ENCODE measurements around the gene PRUNE2.
"Not testable (repeated sequence)": the region's sequence is repeated elsewhere in the genome, so short reads cannot be mapped to it uniquely, and the experiment has no call there.

Gene PRUNE2

DNA sequence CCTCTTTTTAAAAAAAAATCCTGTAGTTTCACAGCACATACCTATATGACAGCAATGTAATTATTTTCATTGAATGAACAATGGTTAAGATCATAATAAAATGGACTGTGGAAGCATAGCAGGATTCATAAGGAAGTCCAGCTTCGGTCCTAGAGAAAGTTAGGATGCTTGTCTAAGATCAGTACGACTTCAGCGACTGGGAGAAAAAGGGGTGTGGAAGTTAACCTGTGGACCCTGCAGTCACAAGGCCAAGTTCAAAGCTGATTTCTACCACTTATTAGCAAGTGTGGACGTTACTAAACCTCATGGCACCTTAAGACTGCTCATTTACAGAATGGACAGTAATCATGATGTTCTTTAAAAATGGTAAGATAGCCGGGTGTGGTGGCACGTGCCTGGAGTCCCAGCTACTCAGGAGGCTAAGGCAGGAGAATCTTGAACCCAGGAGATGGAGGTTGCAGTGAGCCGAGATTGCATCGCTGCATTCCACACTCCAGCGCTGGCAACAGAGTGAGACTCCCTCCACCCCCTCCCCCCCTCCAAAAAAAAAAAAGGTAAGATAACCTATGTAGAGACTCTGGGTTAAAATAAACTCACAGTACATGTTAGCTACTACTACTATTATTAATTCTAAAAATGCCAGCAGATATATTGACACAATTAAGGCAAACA is 213.3 kb downstream of the PRUNE2 start:
- DNase-seq (ENCODE audit: low read depth, low spot score) = no peak

DNA sequence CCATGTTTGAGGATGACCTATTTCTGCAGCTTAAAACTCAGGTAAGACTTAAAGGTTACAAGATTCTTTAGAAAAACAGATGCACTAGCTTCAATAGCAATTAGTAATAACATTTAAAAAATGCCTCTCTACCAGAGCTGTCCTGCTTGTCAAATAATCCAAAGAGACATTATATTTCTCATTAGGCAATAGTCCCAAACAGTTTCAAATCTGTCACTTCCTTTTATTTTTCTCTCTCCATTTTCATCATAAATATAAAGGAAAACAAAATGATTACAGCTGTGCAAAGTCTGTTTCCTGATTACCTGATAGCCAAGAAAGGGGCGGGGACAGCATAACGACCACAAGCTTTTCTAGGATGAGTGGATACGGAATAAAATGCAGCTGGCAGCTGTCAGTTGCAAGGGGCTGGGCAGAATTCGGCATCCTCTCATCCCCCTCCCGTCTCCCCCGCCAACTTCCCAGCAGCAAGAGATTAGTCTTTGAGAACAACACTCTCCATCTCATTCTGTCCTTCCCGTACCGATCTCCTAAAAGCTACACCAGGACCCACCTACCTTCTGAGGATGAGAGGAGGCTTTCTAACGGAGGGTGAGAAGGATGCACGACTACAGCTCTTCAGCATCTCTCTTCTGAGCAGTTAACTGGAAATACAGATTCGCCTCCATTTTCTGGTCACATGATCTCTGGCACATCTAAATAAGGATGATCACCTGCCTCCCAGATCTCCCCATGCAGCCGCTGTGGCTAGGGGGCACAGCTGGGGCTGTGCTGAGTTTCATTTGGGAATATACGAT is 214.2 kb downstream of the PRUNE2 start:
- no peak for DNase-seq (ENCODE audit: low read depth, low spot score)

DNA sequence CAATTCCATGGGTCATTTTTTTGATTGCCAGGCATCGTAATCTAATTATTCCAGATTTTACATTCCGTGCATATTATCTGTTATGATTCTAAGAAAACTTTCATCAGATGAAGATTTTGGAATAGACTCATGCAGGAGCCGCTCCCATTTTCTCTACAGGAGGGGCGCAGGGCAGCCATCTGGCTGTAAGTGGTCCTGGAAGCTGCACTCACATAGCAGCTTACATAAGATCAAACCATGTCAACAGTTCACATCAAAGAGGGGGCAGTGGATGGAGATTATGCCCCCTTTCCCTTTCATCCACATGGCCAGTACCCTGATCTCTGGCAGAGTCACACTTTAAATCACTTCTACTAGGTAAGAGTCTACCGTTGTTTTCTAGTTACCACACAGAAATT is 214.9 kb downstream of the PRUNE2 start:
- DNase-seq (ENCODE audit: low read depth, low spot score) = no peak

DNA sequence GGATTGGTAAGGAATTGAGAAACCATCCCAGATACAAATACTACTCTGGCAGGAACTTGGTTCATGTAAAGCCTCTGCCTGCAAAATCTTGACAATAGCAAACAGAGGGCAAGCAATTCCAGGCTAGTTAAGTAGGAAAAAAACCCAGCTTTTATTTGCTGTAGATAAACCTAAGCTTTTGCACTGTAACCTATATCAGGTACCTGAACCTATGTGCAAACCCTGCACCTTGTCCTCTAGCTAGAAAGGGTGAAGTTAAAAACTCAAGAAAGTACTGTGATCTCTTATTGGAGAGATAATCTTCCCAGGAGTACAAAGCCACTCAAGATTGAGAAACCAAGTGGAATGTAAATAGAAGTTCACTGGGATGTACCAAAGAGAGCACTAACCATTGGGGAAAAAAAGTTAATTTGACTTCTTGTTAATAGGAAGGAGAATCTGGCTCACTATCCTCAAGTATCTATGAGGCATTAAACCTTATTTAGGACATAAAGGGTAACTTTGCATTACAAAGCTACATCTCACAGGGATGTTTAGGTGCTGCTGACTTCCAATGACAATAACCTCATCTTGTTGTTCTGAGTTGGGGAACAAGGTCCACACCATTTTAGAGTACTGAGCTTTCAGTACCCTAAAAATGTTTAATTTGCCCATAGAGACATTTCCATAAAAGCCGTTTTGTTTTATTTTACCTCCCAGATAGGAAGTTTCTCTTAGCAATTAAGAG is 215.5 kb downstream of the PRUNE2 start:
- DNase-seq (ENCODE audit: low read depth, low spot score) = no peak

- no peak for DNase-seq (ENCODE audit: low read depth, low spot score)
Measured at GRCh38 chr9:76688471-76689238, 217.3 kb downstream of the PRUNE2 start.

DNA sequence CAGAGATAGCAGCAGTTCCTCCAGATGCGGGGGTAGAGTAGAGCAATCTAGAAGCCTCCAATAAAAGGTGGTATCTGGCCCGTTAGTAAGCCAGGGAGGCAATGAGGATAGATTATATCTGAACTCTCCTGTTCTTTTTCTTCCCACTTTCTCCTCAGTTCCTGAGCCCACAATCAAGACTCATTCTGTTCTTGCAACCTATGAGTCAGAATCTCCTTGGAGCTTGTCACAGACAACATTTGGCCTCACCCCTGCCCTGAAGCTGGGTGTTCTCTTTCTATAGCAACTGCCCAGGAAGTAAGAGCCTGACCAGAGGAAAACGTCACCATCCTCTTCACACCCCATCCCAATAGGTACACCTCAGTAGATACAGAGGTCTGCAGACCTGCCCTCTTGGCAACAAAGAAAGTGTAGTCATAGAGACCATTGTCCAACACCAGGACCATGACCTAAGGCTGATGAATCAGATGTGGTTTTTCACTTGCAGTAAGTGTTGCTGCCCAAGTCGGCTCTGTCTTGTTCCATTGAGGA is 218.0 kb downstream of the PRUNE2 start:
- no peak for DNase-seq (ENCODE audit: low read depth, low spot score)

GRCh38 chr9:76686756-76687155 is 219.2 kb downstream of the PRUNE2 start:
- no peak for DNase-seq (ENCODE audit: low read depth, low spot score)

DNA sequence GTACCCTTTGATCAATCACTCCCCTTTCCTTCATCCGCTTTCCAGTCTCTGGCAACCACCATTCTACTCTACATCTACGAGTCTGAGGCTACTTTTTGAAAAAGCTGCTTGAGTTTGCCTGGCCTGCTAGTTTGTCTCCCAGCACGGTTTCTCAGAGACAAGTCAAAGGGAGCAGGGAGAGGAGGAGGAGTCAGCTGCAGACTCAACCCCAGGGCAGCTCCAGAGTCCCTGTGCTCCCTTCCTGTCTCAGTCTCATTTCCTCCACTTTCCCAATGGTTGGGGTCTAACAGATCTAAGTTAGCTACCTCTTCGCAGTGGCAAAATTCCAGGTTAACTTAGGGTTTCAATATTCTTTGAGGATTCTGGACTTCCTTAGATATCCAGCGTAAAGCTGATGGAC is 221.7 kb downstream of the PRUNE2 start:
- no peak for DNase-seq (ENCODE audit: low read depth, low spot score)

- DNase-seq (ENCODE audit: low read depth, low spot score) = no peak
Measured at GRCh38 chr9:76681556-76681955, 224.4 kb downstream of the PRUNE2 start.

DNA sequence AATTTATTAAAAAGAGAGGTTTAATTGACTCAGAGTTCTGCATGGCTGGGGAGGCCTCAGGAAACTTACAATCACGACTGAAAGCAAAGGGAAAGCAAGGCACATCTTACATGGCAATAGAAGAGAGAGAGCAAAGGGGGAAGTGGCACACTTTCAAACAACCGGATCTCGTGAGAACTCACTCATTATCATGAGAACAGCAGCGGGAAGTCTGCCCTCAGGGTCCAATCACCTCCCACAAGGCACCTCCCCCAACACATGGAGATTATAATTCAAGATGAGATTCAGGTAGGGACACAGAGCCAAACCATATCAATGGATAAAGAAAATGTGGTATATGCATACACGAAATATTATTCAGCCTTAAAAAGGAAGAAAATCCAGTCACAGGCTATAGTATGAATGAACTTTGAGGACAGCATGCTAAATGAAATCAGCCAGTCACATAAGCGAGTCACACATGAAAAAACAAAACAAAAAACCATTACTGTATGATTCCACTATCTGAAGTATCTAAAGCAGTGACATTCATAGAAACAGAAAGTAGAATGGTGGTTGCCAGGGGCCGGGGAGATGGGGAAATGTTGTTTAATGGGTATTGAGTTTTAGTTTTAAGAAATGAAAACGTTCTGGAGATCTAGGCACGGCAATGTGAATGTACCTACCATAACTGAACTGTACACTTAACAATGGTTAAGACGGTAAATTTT is 225.0 kb downstream of the PRUNE2 start:
- DNase-seq (ENCODE audit: low read depth, low spot score) = no peak

GRCh38 chr9:76677481-76678055 is 228.3 kb downstream of the PRUNE2 start:
- DNase-seq (ENCODE audit: low read depth, low spot score) = no peak

- no peak for DNase-seq (ENCODE audit: low read depth, low spot score)
Measured at GRCh38 chr9:76676857-76677256, 229.1 kb downstream of the PRUNE2 start.

DNA sequence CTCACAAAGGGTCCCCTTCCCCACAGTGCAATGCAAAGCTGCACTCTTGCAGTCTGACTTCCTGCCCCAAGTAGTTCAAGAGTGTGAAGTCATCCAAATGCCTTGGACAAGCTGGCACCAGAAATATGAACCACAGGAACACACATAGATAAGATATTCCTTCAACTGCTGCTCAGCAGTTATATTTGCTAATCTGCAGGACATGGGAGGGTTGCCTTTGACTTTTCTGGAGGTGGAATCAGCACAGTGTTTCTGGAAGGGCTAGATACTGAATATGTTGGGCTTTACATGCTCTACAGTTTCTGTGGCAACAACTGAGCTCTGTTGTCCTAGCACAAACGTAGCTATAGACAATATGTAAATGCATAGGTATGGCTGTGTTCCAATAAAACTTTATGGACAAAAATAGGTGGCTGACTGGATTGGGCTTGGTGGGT is 238.4 kb downstream of the PRUNE2 start:
- no peak for DNase-seq (ENCODE audit: low read depth, low spot score)

- not testable (repeated sequence) for DNase-seq (ENCODE audit: low read depth, low spot score)
Measured at GRCh38 chr9:76665966-76666365, 239.9 kb downstream of the PRUNE2 start.

DNA sequence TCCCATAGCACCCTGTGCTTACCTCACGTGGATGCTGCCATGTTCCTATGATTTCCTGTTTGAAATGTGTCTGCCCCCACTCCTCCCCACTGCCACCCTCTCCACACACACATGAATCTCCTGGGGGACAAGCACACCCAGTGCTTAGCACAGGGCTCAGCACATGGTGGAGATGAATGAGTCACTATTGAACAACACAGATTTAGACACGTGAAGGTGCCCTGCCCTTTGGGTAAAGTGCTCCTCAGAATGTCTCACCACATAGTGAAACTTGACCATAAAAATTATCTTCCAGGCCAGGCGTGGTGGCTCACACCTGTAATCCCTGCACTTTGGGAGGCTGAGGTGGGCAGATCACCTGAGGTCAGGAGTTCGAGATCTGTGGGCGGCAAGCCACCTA is 240.5 kb downstream of the PRUNE2 start:
- no peak for DNase-seq (ENCODE audit: low read depth, low spot score)

- no peak for DNase-seq (ENCODE audit: low read depth, low spot score)
Measured at GRCh38 chr9:76664120-76664519, 241.8 kb downstream of the PRUNE2 start.

DNA sequence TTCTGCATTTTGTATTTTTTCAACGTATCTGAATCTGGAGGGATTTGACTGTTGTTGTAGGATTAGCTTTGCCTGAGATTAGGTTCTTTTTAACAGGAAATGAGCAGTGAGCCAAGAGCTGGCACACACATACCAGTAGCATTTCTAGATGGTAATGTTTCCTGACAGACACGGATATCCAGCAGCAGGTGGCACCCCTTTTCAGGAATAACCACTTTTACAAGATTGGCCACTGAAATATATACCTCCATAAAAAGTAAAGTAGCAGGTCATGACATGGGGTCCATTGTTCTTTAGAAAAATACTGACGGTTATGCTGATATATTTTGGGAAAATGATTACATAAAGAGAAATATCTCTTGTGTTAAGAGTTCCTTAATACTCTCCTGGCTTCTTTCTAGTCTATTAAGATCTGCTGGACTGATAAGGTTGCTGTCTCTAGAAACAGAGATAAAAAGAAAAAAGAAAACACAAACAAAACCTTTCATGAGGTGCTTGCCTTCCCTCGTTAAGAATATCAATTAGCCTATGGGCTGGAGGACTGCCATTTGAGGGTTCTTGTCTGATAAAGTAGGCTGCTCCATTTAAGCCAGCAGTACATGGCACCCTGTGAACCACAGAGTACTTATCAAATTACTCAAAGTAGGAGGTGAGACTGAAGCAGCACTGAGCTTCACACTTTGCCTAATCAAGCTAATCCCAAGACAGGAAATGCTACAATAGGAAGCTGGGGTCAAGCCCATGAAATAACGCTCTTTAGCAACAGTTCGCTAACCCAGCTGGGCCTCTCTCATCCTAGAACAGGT is 243.2 kb downstream of the PRUNE2 start:
- DNase-seq (ENCODE audit: low read depth, low spot score) = no peak

GRCh38 chr9:76658510-76659231 is 247.2 kb downstream of the PRUNE2 start:
- DNase-seq (ENCODE audit: low read depth, low spot score) = no peak

DNA sequence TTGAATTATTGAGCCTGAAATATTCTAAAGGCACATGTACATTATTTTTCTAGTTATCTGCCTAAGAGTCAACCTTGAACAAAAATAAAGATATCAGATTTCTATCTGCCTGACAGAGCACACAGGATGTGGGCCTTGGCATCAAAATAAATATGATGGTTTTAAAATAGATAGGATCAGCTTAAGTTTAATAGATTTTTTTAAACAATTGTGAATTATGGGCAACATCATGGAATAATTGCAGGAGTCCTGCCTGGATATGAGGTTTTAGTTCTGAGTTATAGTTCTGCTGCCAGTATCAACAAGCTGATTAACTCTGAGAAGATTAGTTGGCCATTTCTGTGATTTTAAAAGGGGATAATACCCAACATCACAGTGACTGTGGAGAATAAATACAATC is 248.6 kb downstream of the PRUNE2 start:
- no peak for DNase-seq (ENCODE audit: low read depth, low spot score)

All from smooth muscle cell of the brain vasculature (primary cell).